IPS-18a (cell line): ENCODE results near the gene KCNMB4.

Source experiments
- H3K27ac ChIP-seq: one replicate; pipeline ENCODE4 v1.5.1; 2013; ENCODE audit warnings: low read length
- H3K27me3 ChIP-seq: one replicate; pipeline ENCODE4 v1.6.1; 2013; ENCODE audit warnings: mild to moderate bottlenecking, low read length; ENCODE audit not compliant: control insufficient read depth, insufficient read depth
- H3K36me3 ChIP-seq: one replicate; pipeline ENCODE4 v1.6.1; 2013; ENCODE audit warnings: low read depth, low read length; ENCODE audit not compliant: control insufficient read depth
- H3K4me1 ChIP-seq: one replicate; pipeline ENCODE4 v1.6.1; 2013; ENCODE audit warnings: low read depth, low read length; ENCODE audit not compliant: control insufficient read depth
- H3K4me3 ChIP-seq: one replicate; pipeline ENCODE4 v1.5.1; 2013; ENCODE audit warnings: low read length
- H3K9ac ChIP-seq: one replicate; pipeline ENCODE4 v1.6.1; 2013; ENCODE audit warnings: mild to moderate bottlenecking, low read length, moderate library complexity
- H3K9me3 ChIP-seq: one replicate; pipeline ENCODE4 v1.6.1; 2013; ENCODE audit warnings: low read depth, low read length; ENCODE audit not compliant: control insufficient read depth

Gene KCNMB4

GRCh38 chr12:70469221-70469820 is 103.2 kb downstream of the KCNMB4 start:
- Histone ChIP-seq H3K9ac (no peak overlapping the region), H3K4me1 (no peaks in the 10 kb centered on the region), H3K9me3 (no peaks in the 10 kb centered on the region), H3K36me3 (no peaks in the 10 kb centered on the region), H3K27ac (no peak overlapping the region), H3K4me3 (no peak overlapping the region), H3K27me3 (no peaks in the 10 kb centered on the region)

- Histone ChIP-seq H3K36me3 (no peaks in the 10 kb centered on the region), H3K4me3 (no peak overlapping the region), H3K9ac (no peak overlapping the region), H3K27ac (no peak overlapping the region), H3K9me3 (no peaks in the 10 kb centered on the region), H3K27me3 (no peaks in the 10 kb centered on the region), H3K4me1 (no peaks in the 10 kb centered on the region)
These were observed 116.7 kb downstream of the KCNMB4 start for GRCh38 chr12:70482764-70483163.
